Chondrocyte (in vitro differentiated cells): Measurements from ENCODE around the gene MAPK8IP1. TPM values are rescaled to one million over a fixed set of nuclear protein-coding genes. Genes with fewer than 3 reads are reported as not detected.
A peak's percentile ranks its signal among the peaks of the same experiment; 100 is the strongest.

Source experiments
- DNase-seq: peaks from one replicate; pipeline ENCODE4 v3.0.0; 2021; ENCODE audit warnings: mixed read lengths, low spot score
- H3K27ac Mint-ChIP-seq: one replicate; pipeline ENCODE4 v1.8.0; 2021; ENCODE audit warnings: mild to moderate bottlenecking, moderate library complexity, mixed read lengths; ENCODE audit not compliant: unreplicated experiment
- H3K27me3 Mint-ChIP-seq: 2 replicates; pipeline ENCODE4 v1.8.0; 2021; ENCODE audit warnings: low read depth, mixed read lengths
- H3K36me3 Mint-ChIP-seq: 2 replicates; pipeline ENCODE4 v1.8.0; 2021; ENCODE audit warnings: low read depth, mixed read lengths
- H3K4me1 Mint-ChIP-seq: 2 replicates; pipeline ENCODE4 v1.8.0; 2021; ENCODE audit warnings: low read depth, mild to moderate bottlenecking, mixed read lengths
- H3K4me3 Mint-ChIP-seq: one replicate; pipeline ENCODE4 v1.8.0; 2021; ENCODE audit warnings: mild to moderate bottlenecking, moderate library complexity, mixed read lengths; ENCODE audit not compliant: unreplicated experiment
- H3K9me3 Mint-ChIP-seq: 2 replicates; pipeline ENCODE4 v1.8.0; 2021; ENCODE audit warnings: low read depth, mixed read lengths
- CTCF ChIP-seq: fragments of 200-600 bp; sonication (generic); IDR thresholded peaks from 2 replicates; pipeline ENCODE4 v1.5.0; 2021; ENCODE audit warnings: antibody characterized with exemption, mild to moderate bottlenecking, moderate library complexity
- total RNA-seq: library from RNA; stranded (reverse); gene quantifications from 3 replicates; pipeline ENCODE4 v1.2.1, GENCODE V29; 2021

The MAPK8IP1 gene
- total RNA-seq, 1 donor from 2014 or later = 9.6 TPM

- DNase-seq = peak; percentile 49
- Mint-ChIP-seq H3K27ac (peak overlapping the region; percentile 96), H3K9me3 (no peaks in the 10 kb centered on the region), H3K27me3 (peaks cover 13% of the 10 kb centered on the region), H3K36me3 (no peaks in the 10 kb centered on the region), H3K4me1 (peaks cover 19% of the 10 kb centered on the region), H3K4me3 (peak overlapping the region; percentile 89)
- no peak for TF ChIP-seq CTCF
Observed at GRCh38 chr11:45918962-45919675, 33.7 kb downstream of the MAPK8IP1 start.

GRCh38 chr11:45919806-45920530 is 34.5 kb downstream of the MAPK8IP1 start:
- no peak for TF ChIP-seq CTCF
- H3K9me3 Mint-ChIP-seq = no peaks in the 10 kb centered on the region
- no peak overlapping the region for H3K4me3 Mint-ChIP-seq
- no peak overlapping the region for H3K27ac Mint-ChIP-seq
- H3K27me3 Mint-ChIP-seq = peaks cover 21% of the 10 kb centered on the region
- DNase-seq = peak; percentile 39
- peaks cover 19% of the 10 kb centered on the region for H3K4me1 Mint-ChIP-seq
- H3K36me3 Mint-ChIP-seq = peaks cover 3% of the 10 kb centered on the region

- no peak overlapping the region for H3K27ac Mint-ChIP-seq
- H3K9me3 Mint-ChIP-seq = no peaks in the 10 kb centered on the region
- H3K27me3 Mint-ChIP-seq = peaks cover 23% of the 10 kb centered on the region
- no peak overlapping the region for H3K4me3 Mint-ChIP-seq
- no peak for TF ChIP-seq CTCF
- H3K4me1 Mint-ChIP-seq = peaks cover 19% of the 10 kb centered on the region
- DNase-seq = peak; percentile 40
- H3K36me3 Mint-ChIP-seq = peaks cover 3% of the 10 kb centered on the region
Observed at GRCh38 chr11:45920531-45921477, 35.4 kb downstream of the MAPK8IP1 start.

GRCh38 chr11:45921561-45922424 is 36.3 kb downstream of the MAPK8IP1 start:
- Mint-ChIP-seq H3K9me3 (no peaks in the 10 kb centered on the region), H3K36me3 (peaks cover 3% of the 10 kb centered on the region), H3K4me3 (no peak overlapping the region), H3K4me1 (peaks cover 11% of the 10 kb centered on the region), H3K27me3 (peaks cover 25% of the 10 kb centered on the region), H3K27ac (no peak overlapping the region)
- TF ChIP-seq CTCF = no peak
- peak; percentile 90 for DNase-seq
